ENCODE results near the gene TBC1D22A. TPM values are rescaled to one million over a fixed set of nuclear protein-coding genes. Genes with fewer than 3 reads are reported as not detected.

TBC1D22A gene
- total and polyA plus RNA-seq, 2 experiments from 2014 or later: 15.3 to 19.8 TPM

- DNase-seq (ENCODE audit: low spot score): no peak
- Histone ChIP-seq H4K20me1 (ENCODE audit: insufficient read depth, poor library complexity, severe bottlenecking) (no peaks in the 10 kb centered on the region), H3K4me2 (no peak overlapping the region), H3K9me3 (ENCODE audit: low read depth) (no peaks in the 10 kb centered on the region), H3K4me1 (ENCODE audit: insufficient read depth) (no peaks in the 10 kb centered on the region), H3K27me3 (no peaks in the 10 kb centered on the region), H3K9me2 (replicated peaks; ENCODE audit: insufficient read depth) (no peaks in the 10 kb centered on the region), H3K4me3 (no peak overlapping the region), H3K36me3 (replicated peaks; ENCODE audit: insufficient read depth, low read depth) (no peaks in the 10 kb centered on the region), H2AFZ (no peak overlapping the region), H3K27ac (no peak overlapping the region), H3K79me2 (no peaks in the 10 kb centered on the region)
- TF ChIP-seq EZH2phosphoT487 (IDR thresholded peaks at IDR 0.05; ENCODE audit: low read depth, severe bottlenecking, unreplicated experiment) (no peak), CTCF (IDR thresholded peaks at IDR 0.05; ENCODE audit: poor library complexity) (no peak), EZH2 (IDR thresholded peaks at IDR 0.05; ENCODE audit: borderline replicate concordance) (no peak)
- WGBS (ENCODE audit: low lambda C conversion rate, missing lambda C conversion rate): 83% methylated on average over 10 of the region's 10 CpGs
These were observed 302.0 kb downstream of the TBC1D22A start for GRCh38 chr22:47064416-47064815.

- no peaks in the 10 kb centered on the region for H3K27me3 ChIP-seq
- H3K79me2 ChIP-seq: no peaks in the 10 kb centered on the region
- H3K9me2 ChIP-seq (replicated peaks; ENCODE audit: insufficient read depth): no peaks in the 10 kb centered on the region
- no peaks in the 10 kb centered on the region for H3K4me1 ChIP-seq (ENCODE audit: insufficient read depth)
- H3K4me3 ChIP-seq: no peak overlapping the region
- no peaks in the 10 kb centered on the region for H3K36me3 ChIP-seq (replicated peaks; ENCODE audit: insufficient read depth, low read depth)
- no peak overlapping the region for H3K4me2 ChIP-seq
- no peak for DNase-seq (ENCODE audit: low spot score)
- 94% methylated on average over 25 of the region's 26 CpGs for WGBS (ENCODE audit: low lambda C conversion rate, missing lambda C conversion rate)
- H2AFZ ChIP-seq: no peak overlapping the region
- H4K20me1 ChIP-seq (ENCODE audit: insufficient read depth, poor library complexity, severe bottlenecking): no peaks in the 10 kb centered on the region
- TF ChIP-seq EZH2phosphoT487 (IDR thresholded peaks at IDR 0.05; ENCODE audit: low read depth, severe bottlenecking, unreplicated experiment) (no peak), CTCF (IDR thresholded peaks at IDR 0.05; ENCODE audit: poor library complexity) (no peak), EZH2 (IDR thresholded peaks at IDR 0.05; ENCODE audit: borderline replicate concordance) (no peak)
- no peak overlapping the region for H3K27ac ChIP-seq
- H3K9me3 ChIP-seq (ENCODE audit: low read depth): no peaks in the 10 kb centered on the region
These were observed 303.5 kb downstream of the TBC1D22A start for GRCh38 chr22:47065756-47066615.

GRCh38 chr22:47066616-47066905, 304.1 kb downstream of the TBC1D22A start:
- Histone ChIP-seq H3K4me2 (no peak overlapping the region), H3K79me2 (no peaks in the 10 kb centered on the region), H3K27me3 (no peaks in the 10 kb centered on the region), H3K4me1 (ENCODE audit: insufficient read depth) (no peaks in the 10 kb centered on the region), H4K20me1 (ENCODE audit: insufficient read depth, poor library complexity, severe bottlenecking) (no peaks in the 10 kb centered on the region), H3K9me3 (ENCODE audit: low read depth) (no peaks in the 10 kb centered on the region), H2AFZ (no peak overlapping the region), H3K36me3 (replicated peaks; ENCODE audit: insufficient read depth, low read depth) (no peaks in the 10 kb centered on the region), H3K27ac (no peak overlapping the region), H3K4me3 (no peak overlapping the region), H3K9me2 (replicated peaks; ENCODE audit: insufficient read depth) (no peaks in the 10 kb centered on the region)
- no peak for DNase-seq (ENCODE audit: low spot score)
- 97% methylated on average over 7 of the region's 7 CpGs for WGBS (ENCODE audit: low lambda C conversion rate, missing lambda C conversion rate)
- TF ChIP-seq EZH2 (IDR thresholded peaks at IDR 0.05; ENCODE audit: borderline replicate concordance) (no peak), CTCF (IDR thresholded peaks at IDR 0.05; ENCODE audit: poor library complexity) (no peak), EZH2phosphoT487 (IDR thresholded peaks at IDR 0.05; ENCODE audit: low read depth, severe bottlenecking, unreplicated experiment) (no peak)
